Measurements from ENCODE around the gene PSME3IP1.

DNA sequence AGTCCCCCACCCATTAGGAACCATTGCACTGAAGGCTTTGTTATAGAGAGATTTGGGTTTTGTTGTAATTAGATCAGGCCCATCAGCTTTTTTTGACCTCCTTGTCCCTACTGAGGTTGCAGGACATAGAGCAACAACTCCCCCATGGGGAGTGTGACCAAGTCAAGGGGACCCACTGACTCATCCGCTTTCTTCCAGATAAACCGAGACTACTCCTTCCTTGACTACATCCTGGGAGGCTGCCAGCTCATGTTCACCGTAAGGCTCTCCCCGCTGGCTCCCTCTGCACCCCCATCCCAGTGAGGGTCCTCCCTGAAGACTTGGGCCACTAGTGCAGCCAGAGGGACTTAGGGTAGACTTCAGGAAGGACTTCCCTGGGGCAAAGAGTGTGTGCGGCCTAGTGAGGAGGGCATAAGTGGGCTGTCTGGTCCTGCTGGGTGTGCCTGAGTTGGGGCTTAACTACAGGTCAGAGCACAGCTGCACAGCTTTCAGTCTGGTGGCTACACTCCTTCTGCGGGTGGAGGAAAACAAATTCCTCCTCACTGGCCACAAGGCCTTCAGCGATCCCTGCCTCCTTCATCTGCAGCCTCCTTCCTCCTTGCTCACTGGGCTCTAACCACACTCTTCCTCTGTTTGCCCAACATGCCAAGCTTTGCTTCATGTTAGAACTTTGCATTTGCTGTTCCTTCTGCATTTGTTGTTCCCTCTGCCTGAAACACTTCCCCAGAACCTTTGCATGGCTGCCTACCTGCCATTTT lies 62.4 kb downstream of the PSME3IP1 start:
- TF ChIP-seq, protein P1, sequence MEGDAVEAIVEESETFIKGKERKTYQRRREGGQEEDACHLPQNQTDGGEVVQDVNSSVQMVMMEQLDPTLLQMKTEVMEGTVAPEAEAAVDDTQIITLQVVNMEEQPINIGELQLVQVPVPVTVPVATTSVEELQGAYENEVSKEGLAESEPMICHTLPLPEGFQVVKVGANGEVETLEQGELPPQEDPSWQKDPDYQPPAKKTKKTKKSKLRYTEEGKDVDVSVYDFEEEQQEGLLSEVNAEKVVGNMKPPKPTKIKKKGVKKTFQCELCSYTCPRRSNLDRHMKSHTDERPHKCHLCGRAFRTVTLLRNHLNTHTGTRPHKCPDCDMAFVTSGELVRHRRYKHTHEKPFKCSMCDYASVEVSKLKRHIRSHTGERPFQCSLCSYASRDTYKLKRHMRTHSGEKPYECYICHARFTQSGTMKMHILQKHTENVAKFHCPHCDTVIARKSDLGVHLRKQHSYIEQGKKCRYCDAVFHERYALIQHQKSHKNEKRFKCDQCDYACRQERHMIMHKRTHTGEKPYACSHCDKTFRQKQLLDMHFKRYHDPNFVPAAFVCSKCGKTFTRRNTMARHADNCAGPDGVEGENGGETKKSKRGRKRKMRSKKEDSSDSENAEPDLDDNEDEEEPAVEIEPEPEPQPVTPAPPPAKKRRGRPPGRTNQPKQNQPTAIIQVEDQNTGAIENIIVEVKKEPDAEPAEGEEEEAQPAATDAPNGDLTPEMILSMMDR (IDR thresholded peaks at IDR 0.05; ENCODE audit: low read depth, low read length) = no peak
- TF ChIP-seq EZH2phosphoT487 (IDR thresholded peaks at IDR 0.05; ENCODE audit: low read depth) = no peak

Measured in OCI-LY3 (cell line).